A172 (cell line): Measurements from ENCODE around the gene FAM3D. TPM values are rescaled to one million over a fixed set of nuclear protein-coding genes. Genes with fewer than 3 reads are reported as not detected.

Experiments used
- DNase-seq: peaks from one replicate; pipeline ENCODE4 v3.0.0-alpha.2; 2015; ENCODE audit warnings: low spot score
- total RNA-seq: library from RNA; depleted of rRNA; stranded (reverse); fragments of >200 nt; shearing (Covaris generic); gene quantifications from 2 replicates; pipeline ENCODE4 v1.2.3, GENCODE V29; 2014; rRNA removed

FAM3D gene
- total RNA-seq, 1 experiment from 2014 or later = not detected

DNA sequence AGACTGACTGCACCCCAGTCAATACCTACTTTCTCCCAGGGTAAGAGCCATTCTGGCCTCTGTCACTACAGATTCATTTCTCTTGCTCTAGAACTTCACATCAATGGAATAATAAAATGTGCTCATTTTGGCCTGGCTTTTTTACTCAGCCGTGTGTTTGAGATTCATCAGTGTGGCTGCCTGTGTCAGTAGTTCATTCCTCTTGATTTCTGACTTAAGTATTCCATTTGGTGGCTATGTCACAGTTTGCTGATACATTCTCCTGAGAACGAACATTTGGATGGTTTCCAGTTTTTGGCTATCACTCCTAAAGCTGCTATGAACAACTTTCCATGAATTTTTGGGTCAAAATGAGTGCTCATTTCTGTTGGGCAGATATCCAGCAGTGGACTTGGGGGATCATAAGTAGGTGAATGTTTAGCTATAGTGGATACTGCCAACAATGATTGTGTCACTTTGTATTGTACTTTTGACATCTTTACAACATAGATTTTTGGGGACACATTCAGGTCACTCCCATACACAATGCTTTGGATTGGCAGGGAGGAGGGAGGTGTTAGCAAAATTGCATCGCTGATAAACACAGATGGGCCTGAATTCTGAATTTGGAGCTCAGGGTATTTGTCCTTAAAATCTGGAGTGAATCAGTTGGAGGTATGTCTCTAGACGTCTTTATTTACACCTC, 69.6 kb downstream of the FAM3D start:
- DNase-seq = no peak

DNA sequence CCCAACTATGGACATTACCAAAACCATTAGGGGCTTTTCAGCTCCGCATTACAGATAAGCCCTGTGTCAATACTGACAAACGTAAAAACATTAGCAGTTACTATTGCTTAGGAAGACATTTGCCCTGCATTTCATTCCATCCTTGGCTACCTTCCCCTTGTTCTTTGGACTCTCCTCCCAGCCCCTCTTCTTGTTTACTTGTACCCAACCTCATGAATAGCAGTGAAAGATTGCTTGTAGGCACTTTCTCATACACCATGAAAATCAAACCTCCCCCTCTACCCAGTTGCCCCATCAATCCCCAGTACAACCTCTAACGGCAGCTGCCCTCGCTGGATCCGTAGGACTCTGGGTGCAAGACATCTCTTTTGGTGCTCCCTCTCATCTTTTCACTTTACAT, 72.5 kb downstream of the FAM3D start:
- no peak for DNase-seq

DNA sequence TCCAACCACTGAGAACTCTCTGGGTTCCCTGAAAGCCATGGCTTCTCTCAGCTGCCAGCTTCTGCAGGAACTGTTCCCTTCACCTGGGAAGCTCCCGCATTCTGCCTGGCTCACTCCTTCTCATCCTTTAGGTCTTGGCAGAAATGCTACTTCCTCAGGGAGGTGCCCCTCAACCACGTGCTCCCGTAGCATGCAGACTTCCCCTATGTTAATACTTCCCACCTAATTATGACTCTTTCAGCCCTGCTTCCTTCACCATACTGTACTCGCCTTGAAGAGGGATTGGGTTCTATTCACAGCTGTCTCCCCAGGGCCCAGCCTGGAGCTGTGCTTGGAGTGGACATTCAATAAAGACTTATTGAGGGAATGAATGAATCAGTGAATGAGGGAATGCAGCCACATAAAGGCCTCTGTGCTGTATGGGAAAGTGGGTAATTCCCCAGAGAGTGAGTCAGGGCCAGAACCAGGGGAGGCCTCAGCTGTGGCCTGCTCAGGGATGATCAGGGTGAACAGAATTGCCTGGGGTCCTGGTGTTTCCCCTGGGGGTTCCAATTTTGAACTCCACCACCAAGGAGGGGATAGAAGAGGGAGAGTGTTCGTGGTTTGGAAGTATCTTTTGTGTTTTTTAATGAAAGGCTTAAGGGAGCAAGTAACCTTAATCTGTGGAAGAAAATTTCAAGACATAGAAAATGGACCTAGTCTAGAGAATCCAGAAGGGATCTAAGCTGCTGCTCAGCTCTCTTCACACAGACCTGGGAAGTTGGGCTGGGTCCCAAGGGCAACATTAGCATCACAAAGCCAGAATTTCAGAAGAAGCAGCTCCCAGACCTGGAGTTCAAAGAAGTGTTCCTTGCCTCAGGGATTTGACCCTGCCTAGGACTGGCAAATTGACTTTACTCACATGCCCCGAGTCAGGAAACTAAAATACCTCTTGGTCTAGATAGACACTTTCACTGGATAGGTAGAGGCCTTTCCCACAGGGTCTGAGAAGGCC, 74.8 kb downstream of the FAM3D start:
- DNase-seq = no peak

DNA sequence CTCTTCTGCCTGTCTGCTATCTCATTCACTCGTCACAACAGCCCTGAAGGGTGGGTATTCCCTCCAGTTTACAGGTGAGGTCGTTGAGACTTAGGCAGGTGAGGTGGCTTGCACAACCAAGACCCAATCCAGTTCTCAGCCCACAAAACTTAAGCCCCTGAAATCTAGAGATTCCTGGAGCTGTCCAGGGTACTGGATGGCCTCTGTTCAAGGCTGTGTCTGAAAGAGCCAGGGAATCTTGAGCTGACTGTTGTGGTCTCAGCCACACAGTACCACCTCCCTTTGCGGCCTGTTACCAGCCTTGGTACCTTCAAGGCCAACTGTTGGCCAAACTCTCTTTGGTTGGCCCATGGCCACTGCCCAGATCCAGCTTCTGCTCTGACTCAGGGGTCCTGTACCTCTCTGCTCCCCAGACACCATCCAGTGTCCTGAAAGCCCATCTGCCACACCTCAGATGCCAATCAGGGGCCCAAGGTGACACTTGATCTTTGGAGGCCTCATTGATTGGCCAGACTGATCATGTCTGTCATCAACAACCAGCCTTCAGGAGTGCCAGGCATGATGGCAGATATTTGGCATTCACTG, 78.5 kb downstream of the FAM3D start:
- DNase-seq = no peak

DNA sequence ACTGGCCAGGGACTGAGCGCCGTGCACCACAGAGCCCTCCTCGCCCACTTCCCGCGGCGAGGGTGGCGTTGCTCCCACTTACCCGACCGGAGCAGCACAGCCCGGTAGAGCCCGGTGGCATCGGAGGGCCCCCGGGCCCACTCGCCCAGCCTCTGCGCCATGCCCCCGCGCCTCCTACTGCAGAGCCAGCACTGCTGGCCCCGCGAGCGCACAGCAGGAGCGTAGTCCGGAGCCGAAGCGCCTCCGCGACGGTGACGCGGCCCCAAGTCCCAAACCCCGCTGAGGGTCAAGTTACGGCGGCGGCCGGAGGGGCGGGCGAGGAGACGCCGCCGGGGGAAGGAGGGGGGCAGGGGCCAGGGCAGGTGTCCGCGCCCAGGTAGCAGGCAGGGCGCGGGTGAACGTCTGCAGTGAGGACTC, 79.8 kb downstream of the FAM3D start:
- DNase-seq = no peak

DNA sequence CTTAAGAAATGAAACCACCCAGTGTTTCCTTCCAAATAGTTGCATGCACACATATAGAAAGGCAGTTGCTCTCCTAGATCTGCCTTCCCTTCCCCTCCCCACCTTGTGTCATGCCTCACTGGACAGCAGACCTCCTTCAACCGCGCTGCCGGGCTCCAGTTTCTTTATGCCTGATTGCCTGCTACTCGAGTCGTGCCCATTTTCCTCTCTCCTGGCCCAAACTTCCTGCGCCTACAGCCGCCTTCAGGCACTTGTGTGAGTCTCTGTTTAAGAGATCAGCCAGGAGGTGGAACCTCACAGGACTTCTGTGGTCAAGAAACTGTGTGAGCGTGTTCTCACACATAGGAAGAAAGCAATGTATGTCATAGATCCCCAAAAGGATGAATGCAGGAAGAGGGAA, 80.6 kb downstream of the FAM3D start:
- no peak for DNase-seq

DNA sequence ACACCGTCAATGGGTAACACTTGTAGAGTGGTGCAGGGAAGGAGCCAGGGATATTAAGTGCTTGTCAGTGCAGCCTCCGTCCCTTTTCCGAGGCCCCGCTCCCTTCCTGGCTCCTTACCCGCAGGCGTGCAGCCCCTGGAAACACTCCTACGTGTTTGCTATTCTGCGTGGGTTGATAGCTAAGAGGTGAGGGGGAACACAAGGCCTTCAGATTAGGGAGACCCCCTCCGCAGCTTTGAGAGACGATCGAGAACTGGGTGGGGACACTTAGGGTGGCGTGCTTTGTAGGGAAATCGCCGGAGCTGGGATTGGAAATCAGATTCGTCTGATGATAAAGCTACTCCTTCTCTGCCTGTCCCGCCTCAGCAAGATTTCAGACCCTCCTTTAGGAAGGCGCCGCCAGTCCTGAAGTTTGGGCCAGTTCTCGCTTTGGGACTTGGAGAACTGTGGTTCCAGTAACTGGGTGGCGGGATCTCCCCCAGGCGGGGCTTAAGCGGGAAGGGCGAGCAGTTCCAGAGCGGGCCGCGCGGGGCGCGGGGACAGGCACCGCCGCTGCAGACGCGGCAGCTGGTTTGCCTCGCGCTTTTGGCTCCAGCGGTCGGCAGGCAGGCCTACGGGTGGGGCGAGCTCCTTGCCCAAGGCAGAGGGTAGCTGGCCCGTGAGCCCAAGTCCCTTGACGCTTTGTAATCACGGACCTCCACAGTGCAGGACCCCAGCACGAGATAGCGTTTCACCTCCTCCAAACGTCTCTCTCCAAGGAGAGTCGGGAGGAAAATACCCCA, 81.4 kb downstream of the FAM3D start:
- peak; percentile 48 for DNase-seq

DNA sequence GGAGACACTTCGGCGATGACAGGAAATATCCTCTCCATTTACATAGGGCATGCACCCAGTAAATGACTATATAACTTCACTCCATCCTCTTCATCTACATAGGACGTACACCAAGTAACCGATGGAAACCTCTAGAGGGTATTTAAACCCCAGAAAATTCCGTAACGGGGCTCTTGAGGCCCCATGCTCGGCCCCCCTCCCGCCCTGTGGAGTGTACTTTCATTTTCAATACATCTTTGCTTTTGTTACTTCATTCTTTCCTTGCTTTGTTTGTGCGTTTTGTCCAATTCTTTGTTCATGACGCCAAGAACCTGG, 81.9 kb downstream of the FAM3D start:
- no peak for DNase-seq

Other genes starting within 250 kb of the FAM3D start
- 141 and 170 TPM in 2 replicates for gene PDHB, start 232.9 kb downstream of the FAM3D start, total RNA-seq
- 6.4 and 9.1 TPM in 2 replicates for gene KCTD6, start 174.7 kb downstream of the FAM3D start, total RNA-seq
- 2.2 and 5.4 TPM in 2 replicates for gene ACOX2, start 129.6 kb downstream of the FAM3D start, total RNA-seq
- gene FAM107A, start 89.4 kb downstream of the FAM3D start, total RNA-seq = not detected in 2 replicates